Measurements from ENCODE around the gene YIPF3.
A peak's percentile ranks its signal among the peaks of the same experiment; 100 is the strongest.
"Not testable (repeated sequence)": the region's sequence is repeated elsewhere in the genome, so short reads cannot be mapped to it uniquely, and the experiment has no call there.

YIPF3 gene

DNA sequence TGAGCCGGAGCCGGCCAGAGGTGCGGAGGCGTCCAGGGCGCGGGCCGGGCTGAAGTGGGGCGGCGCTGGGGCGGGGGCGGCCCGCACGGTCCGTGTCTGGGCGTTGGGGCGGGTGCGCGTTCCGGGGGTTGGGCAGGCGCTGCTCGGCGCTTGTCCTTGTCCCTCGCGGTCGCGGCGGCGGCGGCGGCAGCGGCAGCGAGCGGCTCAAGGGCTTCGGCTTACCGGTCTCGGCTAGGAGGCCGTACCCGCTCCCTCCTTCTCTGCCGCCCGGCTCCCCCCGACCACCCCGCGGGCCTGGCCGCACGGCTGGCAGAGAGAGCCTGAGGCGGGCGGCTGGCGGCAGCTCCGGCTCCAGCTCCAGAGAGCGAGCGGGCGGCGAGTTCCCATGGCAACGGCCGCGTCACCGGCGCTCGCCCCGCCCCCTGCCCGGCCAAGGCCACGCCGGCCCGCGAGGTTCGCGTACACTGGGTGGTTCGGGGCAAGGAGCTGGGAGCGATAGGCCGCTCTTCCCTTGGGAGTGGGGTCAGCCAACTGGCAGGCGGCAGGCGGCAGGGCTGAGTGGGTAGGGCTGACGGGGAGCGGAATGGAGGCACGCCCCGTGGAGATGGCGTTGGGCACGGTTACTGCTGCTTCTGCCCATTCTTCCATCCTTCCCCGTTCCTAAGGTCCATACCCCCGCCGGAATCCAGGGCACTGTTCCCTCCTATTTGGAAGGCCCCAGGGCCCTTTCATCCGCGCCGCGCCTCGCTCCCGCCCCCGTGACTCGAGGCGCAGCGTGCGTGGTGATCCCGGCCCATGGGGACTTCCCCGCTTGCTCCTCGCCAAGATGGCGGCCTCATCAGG, 6.5 kb downstream of the YIPF3 start, which contains the start of gene LRRC73:
Gene LRRC73 (minus strand): TSS at position 363 of the 843 bp plus-strand sequence. CDS start 561 bp downstream, outside the sequence.
- peak; percentile 61 for DNase-seq (ENCODE audit: low spot score)

GRCh38 chr6:43509142-43509983, 7.4 kb downstream of the YIPF3 start:
- DNase-seq (ENCODE audit: low spot score): no peak

- DNase-seq (ENCODE audit: low spot score): no peak
Measured at GRCh38 chr6:43508481-43509141, 8.1 kb downstream of the YIPF3 start.

DNA sequence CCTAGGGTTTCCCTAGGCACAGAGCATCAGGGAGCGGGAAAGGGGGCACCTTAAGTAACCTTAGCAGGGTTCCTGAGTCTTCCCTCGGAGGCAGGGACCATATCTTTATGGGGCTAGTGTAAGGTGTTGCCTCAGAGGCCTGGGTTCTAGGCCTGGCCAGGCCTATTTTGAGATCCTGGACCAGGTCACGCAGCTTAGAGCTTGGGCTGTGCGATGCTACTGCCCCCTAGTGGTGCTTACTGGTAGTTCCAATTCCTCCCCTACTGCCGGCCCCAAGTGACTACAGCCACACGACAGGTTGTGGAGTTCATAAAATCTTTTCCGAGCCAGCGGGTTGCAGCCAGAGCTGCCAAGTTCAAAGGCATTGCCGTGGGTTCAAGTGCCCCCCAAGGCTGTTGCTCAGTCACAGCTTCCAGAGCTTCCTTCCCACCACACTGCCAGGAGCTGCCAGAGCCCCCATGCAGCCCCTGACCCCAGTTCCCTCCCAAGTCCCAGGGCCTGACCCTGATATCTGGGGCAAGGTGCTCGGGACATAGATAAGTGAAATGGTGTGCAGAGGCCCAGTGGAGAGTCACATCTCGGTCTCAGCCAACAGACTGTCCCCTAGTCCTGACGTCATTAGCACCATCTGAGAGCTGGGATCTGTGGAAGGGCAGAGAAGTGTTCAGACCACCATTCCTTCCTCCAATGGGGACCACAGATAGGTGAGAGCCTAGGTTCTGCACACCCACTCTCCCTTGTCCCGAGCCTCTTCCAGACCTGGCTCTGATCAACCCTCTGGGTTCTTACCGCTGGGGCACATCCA, 9.9 kb downstream of the YIPF3 start:
- peak; percentile 48 for DNase-seq (ENCODE audit: low spot score)

DNA sequence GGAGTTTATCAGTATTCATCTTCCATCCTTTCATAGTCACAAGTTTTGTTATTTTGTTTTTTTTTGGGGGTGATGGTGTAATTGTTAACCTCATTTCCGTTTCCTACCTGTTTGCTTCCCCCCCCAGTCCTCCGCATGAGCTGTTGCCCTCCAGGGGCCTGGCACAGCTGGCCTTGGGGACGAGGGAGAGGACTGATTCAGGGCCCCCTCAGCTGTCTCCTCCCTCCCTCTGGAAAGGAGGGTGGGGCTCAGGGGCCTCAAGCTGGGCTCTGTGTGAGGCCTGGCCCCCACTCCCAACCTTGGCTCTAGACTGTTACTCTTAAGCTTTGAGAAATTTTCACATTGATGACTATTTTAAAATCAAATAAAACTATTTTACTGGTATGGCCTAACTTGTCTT, 10.6 kb downstream of the YIPF3 start:
- DNase-seq (ENCODE audit: low spot score): no peak

DNA sequence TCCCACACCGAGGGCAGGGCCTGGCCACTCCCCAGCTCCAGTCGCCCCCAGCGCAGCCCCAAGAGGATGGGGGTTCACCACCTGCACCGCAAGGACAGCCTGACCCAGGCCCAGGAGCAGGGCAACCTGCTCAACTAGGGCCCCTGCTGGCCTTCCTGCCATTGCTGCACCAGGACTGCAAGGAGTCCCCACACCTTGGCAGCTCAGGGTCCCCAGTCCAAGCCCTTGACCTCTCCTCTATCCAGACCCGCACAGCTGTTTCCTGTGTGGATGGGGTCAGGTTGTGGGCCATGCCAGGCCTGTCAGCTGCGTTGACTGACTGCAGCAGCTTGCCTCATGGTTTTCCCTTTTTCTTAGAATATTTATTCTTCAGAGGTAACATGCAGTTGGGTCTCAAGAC, 11.0 kb downstream of the YIPF3 start:
- DNase-seq (ENCODE audit: low spot score): no peak

DNA sequence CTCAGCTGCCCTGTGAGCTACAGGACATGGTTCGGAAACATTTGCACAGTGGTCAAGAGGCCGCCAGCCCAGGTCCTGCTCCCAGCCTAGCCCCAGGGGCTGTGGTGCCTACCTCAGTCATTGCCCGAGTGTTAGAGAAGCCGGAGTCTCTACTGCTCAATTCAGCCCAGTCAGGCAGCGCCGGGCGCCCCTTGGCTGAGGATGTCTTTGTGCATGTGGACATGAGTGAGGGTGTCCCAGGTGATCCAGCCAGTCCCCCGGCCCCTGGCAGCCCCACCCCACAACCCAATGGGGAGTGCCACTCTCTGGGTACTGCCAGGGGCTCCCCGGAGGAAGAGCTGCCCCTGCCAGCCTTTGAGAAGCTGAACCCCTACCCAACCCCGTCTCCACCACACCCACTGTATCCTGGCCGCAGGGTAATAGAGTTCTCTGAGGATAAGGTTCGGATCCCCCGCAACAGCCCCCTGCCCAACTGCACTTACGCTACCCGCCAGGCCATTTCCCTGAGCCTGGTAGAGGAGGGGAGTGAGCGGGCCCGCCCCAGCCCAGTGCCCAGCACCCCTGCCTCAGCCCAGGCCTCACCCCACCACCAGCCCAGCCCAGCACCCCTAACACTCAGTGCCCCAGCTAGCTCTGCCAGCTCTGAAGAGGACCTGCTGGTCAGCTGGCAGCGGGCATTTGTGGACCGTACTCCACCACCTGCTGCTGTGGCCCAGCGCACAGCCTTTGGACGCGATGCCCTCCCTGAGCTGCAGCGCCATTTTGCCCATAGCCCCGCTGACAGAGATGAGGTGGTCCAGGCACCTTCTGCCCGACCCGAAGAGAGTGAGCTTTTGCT, 11.8 kb downstream of the YIPF3 start:
- no peak for DNase-seq (ENCODE audit: low spot score)

DNA sequence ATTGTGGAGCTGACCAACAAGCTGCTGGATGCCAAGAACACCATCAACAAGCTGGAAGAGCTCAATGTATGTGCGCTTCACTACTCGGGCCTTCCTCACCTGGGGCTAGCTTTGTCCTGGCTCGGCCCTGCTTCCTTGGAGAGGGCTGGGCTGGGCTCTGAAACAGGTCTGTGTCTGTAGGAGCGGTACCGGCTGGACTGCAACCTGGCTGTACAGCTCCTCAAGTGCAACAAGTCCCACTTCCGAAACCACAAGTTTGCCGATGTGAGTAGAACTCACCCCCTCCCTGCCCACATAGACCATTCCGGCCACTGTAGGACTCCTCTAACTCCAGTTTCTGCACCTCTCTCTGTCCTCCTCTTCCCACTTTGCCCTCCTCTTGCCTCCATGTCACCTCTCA, 13.3 kb downstream of the YIPF3 start:
- DNase-seq (ENCODE audit: low spot score): no peak

- no peak for DNase-seq (ENCODE audit: low spot score)
Measured at GRCh38 chr6:43502666-43503065, 14.1 kb downstream of the YIPF3 start.

DNA sequence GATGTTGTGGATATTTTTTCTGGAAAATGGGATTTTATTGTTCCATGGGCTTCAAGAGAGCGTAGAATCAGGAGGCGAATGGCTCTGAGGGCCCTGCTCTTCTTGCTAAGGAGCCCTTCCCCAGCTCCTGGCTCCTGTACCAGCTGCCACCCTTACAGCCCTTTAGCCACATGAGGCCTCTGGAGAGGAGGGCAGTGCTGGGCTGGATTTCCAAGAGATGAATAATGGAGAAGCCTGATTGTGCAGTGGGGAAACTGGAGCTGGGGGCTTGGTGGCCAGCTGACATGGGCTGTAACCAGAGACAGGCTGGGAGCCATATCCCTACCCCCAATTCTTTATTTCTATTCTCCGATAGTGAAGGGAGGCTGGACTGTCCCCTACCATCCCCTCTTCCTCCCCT, 15.8 kb downstream of the YIPF3 start:
- no peak for DNase-seq (ENCODE audit: low spot score)

DNA sequence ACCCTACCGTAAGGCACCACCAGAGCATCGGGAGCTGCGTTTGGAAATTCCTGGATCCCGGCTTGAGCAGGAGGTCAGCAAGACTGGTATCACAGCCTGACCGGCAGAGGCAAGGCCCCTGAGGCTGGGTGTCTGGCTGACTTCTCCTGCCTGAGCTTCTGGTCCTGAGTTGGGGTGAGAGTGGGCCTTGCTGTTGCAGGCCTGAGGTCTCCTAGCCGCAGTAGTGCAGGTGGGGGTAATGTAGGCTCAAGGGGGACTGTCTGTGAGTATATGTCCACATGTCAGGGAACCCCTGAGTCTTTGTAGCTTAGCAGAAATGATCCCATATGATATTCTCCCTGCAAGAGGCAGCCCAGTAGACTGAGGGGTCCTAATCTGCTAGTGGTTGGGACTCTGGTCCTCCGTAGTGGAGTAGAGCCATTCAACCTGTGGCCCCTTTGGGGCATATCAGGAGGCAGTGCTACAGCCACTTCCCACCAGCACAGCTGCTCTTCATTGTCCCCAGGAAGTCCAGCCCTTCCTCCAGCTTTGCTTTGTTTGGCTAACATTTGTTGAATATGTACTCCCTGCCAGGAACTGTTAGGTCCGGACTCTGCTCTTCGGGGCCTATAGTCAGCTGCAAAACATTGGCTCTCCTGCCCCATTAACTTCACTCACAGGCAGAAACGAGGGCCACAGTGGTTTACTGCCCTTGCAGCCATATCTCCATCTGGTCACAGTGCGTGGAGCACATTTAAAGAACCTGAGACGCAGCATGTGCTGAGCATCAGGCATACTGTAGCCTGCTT, 17.5 kb downstream of the YIPF3 start:
- no peak for DNase-seq (ENCODE audit: low spot score)

GRCh38 chr6:43498291-43498690, 18.4 kb downstream of the YIPF3 start:
- DNase-seq (ENCODE audit: low spot score): not testable (repeated sequence)

- no peak for DNase-seq (ENCODE audit: low spot score)
Measured at GRCh38 chr6:43497689-43498088, 19.0 kb downstream of the YIPF3 start.

- no peak for DNase-seq (ENCODE audit: low spot score)
Measured at GRCh38 chr6:43497129-43497396, 19.7 kb downstream of the YIPF3 start.

- peak; percentile 64 for DNase-seq (ENCODE audit: low spot score)
Measured at GRCh38 chr6:43496370-43497128, 20.2 kb downstream of the YIPF3 start.

DNA sequence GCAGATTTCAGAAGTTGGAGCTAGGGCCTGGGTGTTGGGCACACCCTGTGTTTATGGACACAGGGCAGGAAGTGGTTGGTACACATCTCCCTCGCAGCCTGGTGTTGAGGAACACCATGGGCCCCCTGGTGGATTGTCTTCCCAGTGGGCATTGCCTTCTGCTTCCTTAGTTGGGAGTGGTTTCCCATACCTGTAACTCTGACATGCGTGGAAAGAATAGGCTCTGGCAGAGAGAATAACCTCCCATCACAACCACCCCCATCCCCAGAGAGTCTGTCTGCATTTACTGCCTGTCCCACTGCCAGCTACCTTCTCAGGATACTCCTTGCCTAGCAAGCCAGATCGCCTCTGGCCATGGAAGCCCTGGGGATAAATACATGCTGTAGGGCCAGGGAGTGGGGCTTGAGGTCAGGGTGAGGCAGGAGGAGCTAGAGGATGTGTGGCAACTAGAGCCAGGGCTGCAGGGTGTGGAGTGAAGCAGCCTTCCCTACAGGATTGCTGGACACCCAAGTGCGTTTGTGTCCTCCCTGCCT, 21.3 kb downstream of the YIPF3 start:
- peak; percentile 66 for DNase-seq (ENCODE audit: low spot score)

DNA sequence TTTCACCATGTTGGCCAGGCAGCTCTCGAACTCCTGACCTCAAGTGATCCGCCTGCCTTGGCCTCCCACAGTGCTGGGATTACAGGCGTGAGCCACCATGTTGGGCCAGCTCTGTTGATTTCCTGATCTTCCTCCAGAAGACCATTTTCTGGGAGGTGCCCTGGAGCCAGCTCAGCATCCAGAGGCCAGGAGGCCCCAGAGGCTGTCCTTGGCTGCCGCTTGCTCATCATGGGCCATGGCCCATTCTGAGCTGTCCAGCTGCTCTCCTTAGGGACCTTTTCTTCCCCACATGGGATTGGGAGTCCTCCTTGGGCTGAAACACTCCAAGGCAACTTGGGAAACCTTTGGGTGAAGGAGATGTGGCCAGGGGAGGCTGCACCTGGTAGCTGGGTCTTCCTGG, 22.0 kb downstream of the YIPF3 start:
- DNase-seq (ENCODE audit: low spot score): no peak

DNA sequence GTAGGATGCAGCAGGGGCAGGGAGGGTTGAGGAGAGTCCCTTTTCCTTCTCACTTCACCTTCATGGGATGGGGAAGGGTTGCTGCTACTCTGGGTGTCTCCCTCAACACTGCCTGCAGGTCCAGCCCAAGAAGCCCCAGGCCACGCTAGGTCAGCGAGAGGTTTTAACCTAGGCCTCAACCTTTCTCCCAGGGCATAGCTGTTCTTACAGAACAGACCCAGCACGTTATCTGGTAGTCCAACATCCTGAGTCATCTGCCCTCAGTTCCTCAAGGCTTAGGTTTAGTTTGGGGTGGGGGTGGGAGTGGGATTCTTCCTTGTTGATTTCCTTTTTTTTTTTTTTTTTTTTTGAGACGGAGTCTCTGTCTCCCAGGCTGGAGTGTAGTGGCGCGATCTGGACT, 22.4 kb downstream of the YIPF3 start:
- no peak for DNase-seq (ENCODE audit: low spot score)

GRCh38 chr6:43493833-43494232, 22.9 kb downstream of the YIPF3 start:
- no peak for DNase-seq (ENCODE audit: low spot score)

All from SW480 (cell line).